DMS 273 (cell line): ENCODE measurements around the gene ZNF165.
A peak's percentile ranks its signal among the peaks of the same experiment; 100 is the strongest.
"Not testable (repeated sequence)": the region's sequence is repeated elsewhere in the genome, so short reads cannot be mapped to it uniquely, and the experiment has no call there.

Source experiments
- DNase-seq: peaks from one replicate; lab custom pipeline; 2025; ENCODE audit not compliant: unreplicated experiment; lab: John Stamatoyannopoulos, UW

ZNF165 gene

DNA sequence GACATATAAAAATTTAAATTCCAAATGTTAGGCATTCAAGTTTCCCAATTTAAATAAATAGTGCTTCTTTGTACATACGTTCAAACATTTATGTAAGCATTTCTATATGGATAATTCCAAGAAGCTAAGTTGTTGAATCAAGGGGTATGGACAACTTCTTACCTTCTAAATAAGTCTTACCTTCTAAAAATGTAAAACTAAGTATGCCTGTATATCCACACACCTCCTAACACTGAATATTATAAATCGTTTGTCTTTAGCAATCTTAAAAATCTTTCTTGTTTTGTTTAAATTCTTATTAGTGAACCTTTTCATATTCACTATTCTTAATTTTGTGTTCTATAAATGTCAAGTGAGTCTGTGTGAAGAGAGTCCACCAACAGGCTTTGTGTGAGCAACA is 41.5 kb downstream of the ZNF165 start:
- no peak for DNase-seq

DNA sequence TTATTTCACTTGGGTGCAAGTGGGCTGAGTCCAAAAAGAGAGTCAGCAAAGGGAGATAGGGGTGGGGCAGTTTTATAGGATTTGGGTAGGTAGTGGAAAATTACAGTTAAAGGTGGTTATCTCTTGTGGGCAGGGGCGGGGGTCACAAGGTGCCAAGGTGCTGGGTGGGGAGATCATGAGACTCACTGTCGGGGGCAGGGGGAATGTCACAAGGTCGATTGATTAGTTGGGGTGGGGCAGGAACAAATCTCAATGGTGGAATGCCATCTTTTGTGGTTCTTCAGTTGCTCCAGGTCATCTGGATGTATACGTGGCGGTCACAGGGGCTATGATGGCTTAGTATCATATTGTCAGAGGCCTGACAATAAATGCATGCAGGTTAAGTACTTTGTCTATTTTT is 41.9 kb downstream of the ZNF165 start:
- DNase-seq, result not testable (repeated sequence)

DNA sequence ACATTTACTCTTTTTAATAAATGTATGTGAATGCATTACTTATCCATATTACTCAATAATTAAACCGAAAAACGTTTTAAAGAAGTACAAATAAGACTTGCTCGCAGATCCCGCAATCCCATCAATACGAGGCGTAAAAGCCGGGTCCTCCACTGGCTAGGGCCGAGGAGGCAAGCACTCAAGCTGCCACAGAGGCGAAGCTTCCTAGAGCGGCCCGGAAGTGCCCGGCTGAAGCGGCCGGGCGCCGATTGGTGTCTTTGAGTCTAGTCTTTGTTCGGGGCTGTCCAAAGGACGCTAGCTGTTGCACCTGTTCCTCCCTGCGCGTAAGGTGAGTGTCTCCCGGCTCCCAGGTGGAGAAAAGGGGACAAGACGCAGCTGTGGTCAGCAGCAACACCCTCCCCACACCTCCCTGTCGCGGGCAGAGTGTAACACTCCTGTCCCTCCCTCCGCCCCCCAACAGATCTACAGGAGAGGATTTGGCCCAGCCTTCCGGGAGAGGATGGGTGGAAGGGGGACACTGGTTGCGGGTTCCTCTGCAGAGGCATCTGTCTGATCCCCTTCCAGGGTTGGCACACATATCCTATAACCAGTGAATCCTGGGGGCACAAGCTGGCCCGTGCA is 44.1 kb downstream of the ZNF165 start, which contains the start of gene ZSCAN16:
Gene ZSCAN16, plus strand, starts transcription at position 260 of the 621 bp plus-strand sequence. CDS start 835 bp downstream, outside the sequence.
- DNase-seq, result peak; percentile 95

DNA sequence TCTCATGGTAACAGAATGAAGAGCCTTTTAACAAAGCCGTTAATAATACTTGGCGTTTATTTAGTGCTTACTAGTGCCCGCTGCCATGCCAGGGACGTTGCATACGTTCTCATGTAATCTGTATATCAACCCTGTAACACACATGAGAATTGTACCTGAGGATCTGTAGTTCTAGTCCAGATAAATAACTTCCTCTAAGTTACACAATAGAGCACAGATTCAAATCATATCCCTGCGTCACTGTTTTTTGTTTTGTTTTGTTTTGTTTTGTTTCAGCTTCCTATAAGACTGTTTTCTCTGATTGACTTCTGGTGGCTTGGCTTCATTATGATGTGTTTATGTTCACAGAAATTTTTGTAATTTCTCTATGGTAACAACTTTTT is 44.6 kb downstream of the ZNF165 start:
- no peak for DNase-seq

DNA sequence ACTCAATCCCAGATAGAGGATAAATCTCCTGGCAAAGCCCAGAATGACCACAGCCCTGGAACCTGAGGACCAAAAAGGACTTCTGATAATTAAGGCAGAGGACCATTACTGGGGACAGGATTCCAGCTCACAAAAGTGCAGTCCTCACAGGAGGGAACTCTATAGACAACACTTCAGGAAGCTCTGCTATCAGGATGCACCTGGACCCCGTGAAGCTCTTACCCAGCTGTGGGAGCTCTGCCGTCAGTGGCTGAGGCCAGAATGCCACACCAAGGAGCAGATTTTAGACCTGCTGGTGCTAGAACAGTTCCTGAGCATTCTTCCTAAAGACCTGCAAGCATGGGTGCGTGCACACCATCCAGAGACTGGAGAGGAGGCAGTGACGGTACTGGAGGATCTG is 45.0 kb downstream of the ZNF165 start:
- no peak for DNase-seq

DNA sequence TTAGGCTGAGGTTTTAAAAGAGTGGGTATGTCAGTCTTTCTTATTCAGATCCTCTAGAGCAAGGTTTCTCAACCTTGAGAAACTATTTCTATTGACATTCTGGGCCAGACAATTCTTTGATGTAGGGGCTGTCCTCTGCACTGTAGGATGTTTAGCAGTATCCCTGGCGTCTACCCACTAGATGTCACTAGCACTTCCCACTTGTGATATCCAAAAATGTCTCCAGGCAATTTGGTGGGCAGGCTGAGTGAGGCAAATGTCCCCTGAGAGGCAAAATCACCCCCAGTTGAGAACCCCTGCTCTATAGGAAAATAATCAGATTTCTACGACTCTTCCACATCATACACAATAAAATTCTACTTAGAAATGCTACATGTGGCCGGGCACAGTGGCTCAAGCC is 53.6 kb downstream of the ZNF165 start:
- peak; percentile 60 for DNase-seq

DNA sequence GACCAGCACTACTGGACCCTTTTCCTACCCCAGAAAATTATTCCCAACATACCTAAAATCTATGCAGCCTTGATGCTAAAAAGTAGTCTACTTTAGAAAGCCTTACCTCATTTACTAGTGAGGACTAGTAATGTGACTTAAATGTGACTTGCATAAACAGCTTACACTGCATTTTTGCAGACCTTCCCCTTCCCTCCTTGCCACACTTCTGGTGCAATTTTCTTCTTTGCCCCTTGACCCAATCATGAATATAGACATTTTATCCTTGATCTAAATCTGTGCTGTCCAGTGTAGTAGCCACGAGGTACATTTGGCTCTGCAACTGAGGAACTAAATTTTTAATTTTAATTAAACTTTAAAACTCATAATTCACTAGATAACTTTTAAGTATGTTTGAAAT is 54.3 kb downstream of the ZNF165 start:
- no peak for DNase-seq

DNA sequence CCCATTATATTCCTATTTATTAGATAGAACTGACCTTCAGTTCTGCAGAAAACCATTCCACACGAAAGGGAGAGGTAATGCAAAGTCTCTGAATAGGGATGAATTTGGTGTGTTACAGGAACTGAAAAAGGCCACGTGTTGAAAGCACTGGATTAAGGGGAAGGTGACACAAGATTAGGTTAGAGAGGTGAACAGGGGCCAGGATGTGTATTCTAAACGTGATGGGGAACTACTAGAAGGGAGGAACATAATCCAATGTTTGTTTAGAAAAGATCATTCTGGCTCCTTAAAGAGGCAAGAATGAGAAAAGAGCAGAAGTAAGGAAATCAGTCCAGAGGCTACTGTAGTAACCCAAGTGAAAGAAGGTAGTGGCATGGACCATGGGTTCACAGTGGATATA is 55.0 kb downstream of the ZNF165 start:
- peak; percentile 18 for DNase-seq

DNA sequence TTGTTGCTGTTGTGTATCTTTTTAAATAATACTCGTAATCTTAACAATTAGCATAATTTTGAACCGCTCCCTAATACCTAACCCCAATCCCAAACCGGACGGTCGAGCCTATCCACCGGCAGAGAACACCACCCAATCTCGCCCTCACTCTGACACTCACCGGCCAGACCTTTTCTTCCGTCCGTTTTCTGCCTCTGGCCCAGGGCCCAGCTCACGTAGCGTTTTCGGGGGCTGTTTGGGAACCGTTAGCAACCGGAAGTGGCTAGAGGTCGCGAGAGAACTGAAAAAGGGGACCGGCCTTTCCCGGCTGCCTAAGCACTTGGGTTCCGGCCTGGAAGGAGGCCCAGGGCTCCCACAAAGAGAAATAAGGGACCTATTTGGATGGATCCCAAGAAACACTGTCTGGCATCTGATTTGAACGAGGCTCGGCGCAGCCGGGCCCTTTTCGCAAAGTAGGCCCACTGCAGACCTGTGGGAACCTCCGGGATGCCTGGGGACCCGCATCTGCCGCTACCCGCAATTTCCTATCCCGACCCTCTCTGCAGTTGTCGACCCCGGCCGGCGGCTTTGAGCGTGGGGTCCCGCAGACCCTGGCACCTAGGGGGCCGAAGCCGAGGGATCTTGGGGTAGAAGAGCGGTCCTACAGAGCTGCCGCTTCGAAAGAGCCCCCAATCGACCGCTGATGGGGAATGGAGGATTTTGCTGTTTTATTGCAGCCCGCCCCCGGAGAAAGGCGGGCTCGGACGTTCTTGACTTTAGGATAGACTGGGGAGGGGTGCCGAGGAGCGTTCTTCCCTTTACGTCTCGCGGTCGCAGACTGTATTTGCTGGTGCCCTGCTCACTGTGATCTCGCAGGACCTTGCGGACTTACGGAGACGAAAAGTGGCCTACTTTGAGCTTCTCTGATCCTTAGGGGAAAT is 56.5 kb downstream of the ZNF165 start:
- DNase-seq, result peak; percentile 99

DNA sequence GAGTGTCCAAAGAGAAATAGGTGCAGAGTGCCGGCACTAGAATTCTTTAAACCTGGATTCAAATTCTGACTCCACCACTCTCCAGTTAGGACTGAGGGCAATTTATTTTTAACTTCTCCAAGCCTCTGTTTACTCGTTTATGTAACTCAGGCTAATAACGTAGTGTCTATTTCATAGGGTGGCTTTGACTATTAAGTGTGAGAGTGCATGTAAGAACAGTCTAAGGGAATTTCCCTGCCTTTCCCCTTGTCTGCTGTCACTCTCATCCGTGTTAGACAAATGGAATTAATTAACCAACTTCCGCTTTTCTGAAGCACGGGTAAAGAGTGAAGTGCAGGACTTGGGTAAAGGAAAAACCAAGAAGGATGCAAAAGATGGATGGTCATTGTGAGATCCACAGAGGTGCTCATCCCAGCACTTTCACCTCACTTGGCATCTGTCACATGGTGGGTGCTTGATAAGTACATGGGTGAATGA is 57.2 kb downstream of the ZNF165 start:
- peak; percentile 47 for DNase-seq
